Measurements from ENCODE around the gene RLN1. TPM values are rescaled to one million over a fixed set of nuclear protein-coding genes. Genes with fewer than 3 reads are reported as not detected.
"Not testable (repeated sequence)": the region's sequence is repeated elsewhere in the genome, so short reads cannot be mapped to it uniquely, and the experiment has no call there.

Gene RLN1
- total RNA-seq, 1 donor from 2014 or later: not detected

DNA sequence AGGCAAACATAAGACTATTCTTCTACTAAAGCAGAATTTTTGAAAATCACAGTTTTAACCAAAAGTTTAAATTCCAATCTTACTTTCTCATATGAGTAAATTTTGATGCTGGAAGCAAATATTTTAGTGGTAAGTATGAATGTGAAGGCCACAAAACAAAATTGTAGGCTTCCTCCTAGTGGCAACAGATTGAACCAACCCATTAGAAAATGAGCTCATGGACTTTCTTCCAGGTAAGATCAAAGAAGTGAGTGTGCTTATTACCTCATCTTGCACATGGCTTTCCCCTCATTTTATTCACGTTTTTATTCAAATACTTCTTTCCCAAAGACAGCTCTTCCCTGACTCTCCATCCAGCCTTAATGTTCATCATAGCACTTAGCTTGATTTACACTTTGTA is 18.6 kb downstream of the RLN1 start:
- H3K27me3 Mint-ChIP-seq (ENCODE audit: unreplicated experiment): no peaks in the 10 kb centered on the region
- H3K27ac Mint-ChIP-seq (ENCODE audit: unreplicated experiment): no peak overlapping the region
- TF ChIP-seq, protein P1, sequence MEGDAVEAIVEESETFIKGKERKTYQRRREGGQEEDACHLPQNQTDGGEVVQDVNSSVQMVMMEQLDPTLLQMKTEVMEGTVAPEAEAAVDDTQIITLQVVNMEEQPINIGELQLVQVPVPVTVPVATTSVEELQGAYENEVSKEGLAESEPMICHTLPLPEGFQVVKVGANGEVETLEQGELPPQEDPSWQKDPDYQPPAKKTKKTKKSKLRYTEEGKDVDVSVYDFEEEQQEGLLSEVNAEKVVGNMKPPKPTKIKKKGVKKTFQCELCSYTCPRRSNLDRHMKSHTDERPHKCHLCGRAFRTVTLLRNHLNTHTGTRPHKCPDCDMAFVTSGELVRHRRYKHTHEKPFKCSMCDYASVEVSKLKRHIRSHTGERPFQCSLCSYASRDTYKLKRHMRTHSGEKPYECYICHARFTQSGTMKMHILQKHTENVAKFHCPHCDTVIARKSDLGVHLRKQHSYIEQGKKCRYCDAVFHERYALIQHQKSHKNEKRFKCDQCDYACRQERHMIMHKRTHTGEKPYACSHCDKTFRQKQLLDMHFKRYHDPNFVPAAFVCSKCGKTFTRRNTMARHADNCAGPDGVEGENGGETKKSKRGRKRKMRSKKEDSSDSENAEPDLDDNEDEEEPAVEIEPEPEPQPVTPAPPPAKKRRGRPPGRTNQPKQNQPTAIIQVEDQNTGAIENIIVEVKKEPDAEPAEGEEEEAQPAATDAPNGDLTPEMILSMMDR (IDR thresholded peaks at IDR 0.05; ENCODE audit: partially characterized antibody, unreplicated experiment): peak; percentile 26
- DNase-seq: no peak
- H3K9me3 Mint-ChIP-seq (ENCODE audit: unreplicated experiment): no peaks in the 10 kb centered on the region
- H3K4me3 Mint-ChIP-seq (ENCODE audit: unreplicated experiment): no peak overlapping the region
- no peaks in the 10 kb centered on the region for H3K4me1 Mint-ChIP-seq (ENCODE audit: low read depth, unreplicated experiment)
- H3K36me3 Mint-ChIP-seq (ENCODE audit: unreplicated experiment): no peaks in the 10 kb centered on the region

GRCh38 chr9:5316406-5316805 is 23.3 kb downstream of the RLN1 start:
- H3K27me3 Mint-ChIP-seq (ENCODE audit: unreplicated experiment); H3K4me3 Mint-ChIP-seq (ENCODE audit: unreplicated experiment): not testable (repeated sequence)

DNA sequence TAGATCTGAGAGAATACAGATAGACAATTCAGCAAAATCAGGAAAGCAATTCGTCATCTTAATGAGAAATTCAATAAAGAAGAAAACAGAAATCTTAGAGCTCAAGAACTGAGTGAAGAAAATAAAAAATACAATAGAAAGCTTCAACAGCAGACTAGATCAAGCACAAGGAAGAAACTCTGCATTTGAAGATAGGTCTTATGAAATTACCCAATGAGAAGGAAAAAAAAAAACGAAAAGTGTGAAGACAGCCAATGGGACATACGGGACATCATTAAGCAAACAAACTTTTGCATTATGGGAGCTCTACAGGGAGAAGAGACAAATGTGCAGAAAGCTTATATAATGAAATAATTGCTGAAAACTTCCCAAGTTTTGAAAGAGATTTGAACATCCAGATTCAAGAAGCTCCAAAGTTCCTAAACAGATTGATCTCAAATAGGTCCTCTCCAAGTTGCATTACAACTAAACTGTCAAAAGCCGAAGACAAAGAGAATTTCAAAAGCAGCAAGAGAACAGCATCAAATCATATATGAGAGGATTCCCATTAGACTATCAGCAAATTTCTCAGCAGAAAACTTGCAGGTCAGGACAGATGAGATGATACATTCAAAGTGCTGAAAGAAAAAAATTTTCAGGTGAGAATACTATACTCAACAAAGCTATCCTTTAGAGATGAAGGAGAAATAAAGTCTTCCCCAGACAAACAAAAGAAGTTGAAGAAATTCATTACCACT is 24.3 kb downstream of the RLN1 start:
- Mint-ChIP-seq H3K9me3 (ENCODE audit: unreplicated experiment) (peaks cover 4% of the 10 kb centered on the region), H3K36me3 (ENCODE audit: unreplicated experiment) (peaks cover 8% of the 10 kb centered on the region), H3K4me3 (ENCODE audit: unreplicated experiment) (no peak overlapping the region), H3K4me1 (ENCODE audit: low read depth, unreplicated experiment) (no peaks in the 10 kb centered on the region), H3K27ac (ENCODE audit: unreplicated experiment) (no peak overlapping the region), H3K27me3 (ENCODE audit: unreplicated experiment) (no peaks in the 10 kb centered on the region)
- TF ChIP-seq, protein P1 (IDR thresholded peaks at IDR 0.05; ENCODE audit: partially characterized antibody, unreplicated experiment): no peak
- DNase-seq: no peak

More at GRCh38 chr9:5316406-5316805, 23.3 kb downstream of the RLN1 start:
- H3K36me3 Mint-ChIP-seq (ENCODE audit: unreplicated experiment); H3K27ac Mint-ChIP-seq (ENCODE audit: unreplicated experiment); H3K4me1 Mint-ChIP-seq (ENCODE audit: low read depth, unreplicated experiment); H3K9me3 Mint-ChIP-seq (ENCODE audit: unreplicated experiment); DNase-seq: not testable (repeated sequence)

DNA sequence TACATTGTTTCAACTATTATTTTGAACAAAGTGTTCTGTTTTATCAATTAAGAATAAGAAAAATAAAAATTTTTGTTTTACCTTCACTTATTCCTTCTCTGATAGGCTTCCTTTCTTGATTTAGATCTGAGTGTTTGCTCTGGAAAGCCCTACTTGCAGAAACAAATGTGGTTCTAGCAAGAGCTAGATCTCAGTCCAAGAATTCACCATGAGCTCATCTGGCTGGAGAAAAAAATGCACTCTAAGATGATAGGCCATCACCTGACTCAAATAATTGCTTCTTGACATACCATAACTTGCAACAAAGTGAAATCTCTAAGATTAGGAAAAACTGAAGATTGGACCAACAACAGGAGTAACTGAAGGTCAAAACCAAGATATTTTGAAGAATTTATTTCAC is 28.8 kb downstream of the RLN1 start:
- H3K27me3 Mint-ChIP-seq (ENCODE audit: unreplicated experiment): peaks cover 2% of the 10 kb centered on the region

DNA sequence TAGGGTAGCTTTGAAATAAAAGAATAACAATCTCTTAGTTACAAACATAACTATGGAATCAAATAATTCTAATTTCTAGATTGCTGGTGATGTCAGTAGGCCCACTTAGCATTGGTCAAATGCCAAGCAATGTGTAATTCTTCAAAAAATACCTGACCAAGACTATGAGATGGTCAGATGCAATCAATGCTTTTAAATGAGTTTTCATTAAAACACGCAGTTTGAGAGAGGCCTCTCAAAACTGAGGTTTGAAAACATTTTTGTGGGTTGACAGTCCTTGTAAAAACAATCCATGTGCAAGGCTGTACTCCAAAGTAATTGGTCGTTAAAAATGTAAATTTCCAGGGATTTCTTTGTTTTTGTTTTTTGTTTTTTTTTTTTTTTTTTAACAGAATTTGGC is 33.9 kb downstream of the RLN1 start:
- H3K4me3 Mint-ChIP-seq (ENCODE audit: unreplicated experiment): no peak overlapping the region
- peaks cover 2% of the 10 kb centered on the region for H3K27me3 Mint-ChIP-seq (ENCODE audit: unreplicated experiment)

More for the DNA sequence above, 28.8 kb downstream of the RLN1 start:
- no peak for DNase-seq
- no peak overlapping the region for H3K4me3 Mint-ChIP-seq (ENCODE audit: unreplicated experiment)
- H3K9me3 Mint-ChIP-seq (ENCODE audit: unreplicated experiment): peaks cover 4% of the 10 kb centered on the region
- no peak overlapping the region for H3K27ac Mint-ChIP-seq (ENCODE audit: unreplicated experiment)
- peaks cover 8% of the 10 kb centered on the region for H3K36me3 Mint-ChIP-seq (ENCODE audit: unreplicated experiment)
- H3K4me1 Mint-ChIP-seq (ENCODE audit: low read depth, unreplicated experiment): no peaks in the 10 kb centered on the region
- TF ChIP-seq, protein P1 (IDR thresholded peaks at IDR 0.05; ENCODE audit: partially characterized antibody, unreplicated experiment): no peak

DNA sequence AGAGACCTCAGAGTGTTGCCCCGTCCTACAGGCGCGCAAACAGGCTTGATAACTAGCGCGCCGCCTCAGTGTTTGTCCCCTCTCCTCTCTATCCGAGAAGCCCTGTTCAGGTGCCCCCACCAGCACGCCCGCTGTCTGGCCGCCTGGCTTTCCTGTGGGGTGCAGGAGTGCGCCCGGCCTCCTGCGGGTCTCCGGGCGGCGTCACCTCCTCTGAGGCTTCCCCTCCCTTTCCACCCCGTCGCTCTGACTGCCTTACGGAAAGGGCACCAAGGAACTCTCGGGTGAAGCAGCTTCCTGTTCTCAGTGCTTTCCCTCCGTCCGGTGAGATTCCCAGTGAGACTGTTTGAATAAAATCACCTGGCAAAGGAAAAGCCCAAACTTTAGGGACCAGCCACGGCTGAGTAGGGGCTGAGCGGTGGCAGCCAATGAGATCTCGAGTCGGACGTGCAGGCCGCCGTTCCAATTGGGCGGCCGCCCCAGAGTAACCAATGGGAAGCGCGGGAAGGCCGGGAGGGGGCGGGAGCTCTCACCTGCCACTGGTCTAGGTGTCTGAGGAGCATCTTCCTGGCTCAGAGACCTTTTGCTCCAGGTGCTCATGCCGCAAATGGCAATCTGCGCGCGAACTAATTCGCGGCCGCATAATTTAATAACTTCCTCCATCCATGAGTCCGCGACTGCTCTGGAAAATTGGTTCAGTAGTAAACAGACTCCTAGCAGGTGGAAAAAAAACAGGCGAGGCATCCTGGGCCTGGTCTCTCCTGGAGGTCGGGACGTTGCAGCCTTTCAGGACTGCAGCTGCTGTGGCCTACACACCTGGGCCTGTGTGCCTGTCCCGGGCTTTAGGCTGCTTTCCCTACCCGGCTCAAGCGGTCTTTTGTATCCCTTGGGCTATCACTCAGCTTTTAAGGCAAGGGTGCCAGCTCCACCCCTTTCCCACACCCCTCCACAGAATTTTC is 35.6 kb downstream of the RLN1 start, which contains the start of gene RLN2:
TSS of gene RLN2 (minus strand) at position 877 of the 956 bp plus-strand sequence. CDS start at position 741, 136 bp downstream.
- not testable (repeated sequence) for H3K27ac Mint-ChIP-seq (ENCODE audit: unreplicated experiment); H3K9me3 Mint-ChIP-seq (ENCODE audit: unreplicated experiment); H3K27me3 Mint-ChIP-seq (ENCODE audit: unreplicated experiment); H3K36me3 Mint-ChIP-seq (ENCODE audit: unreplicated experiment); DNase-seq; H3K4me1 Mint-ChIP-seq (ENCODE audit: low read depth, unreplicated experiment)
- H3K4me3 Mint-ChIP-seq (ENCODE audit: unreplicated experiment): peak within 1 kb of the TSS; percentile 78

More for the DNA sequence above, 33.9 kb downstream of the RLN1 start:
- Mint-ChIP-seq H3K27ac (ENCODE audit: unreplicated experiment) (no peak overlapping the region), H3K4me1 (ENCODE audit: low read depth, unreplicated experiment) (no peaks in the 10 kb centered on the region), H3K36me3 (ENCODE audit: unreplicated experiment) (no peaks in the 10 kb centered on the region), H3K9me3 (ENCODE audit: unreplicated experiment) (no peaks in the 10 kb centered on the region)
- DNase-seq: no peak
- TF ChIP-seq, protein P1 (IDR thresholded peaks at IDR 0.05; ENCODE audit: partially characterized antibody, unreplicated experiment): no peak
